UCSD-AML1 (cell line): Measurements from ENCODE around the gene TRPM2.
"Not testable (repeated sequence)": the region's sequence is repeated elsewhere in the genome, so short reads cannot be mapped to it uniquely, and the experiment has no call there.

Experiments used
- DNase-seq: peaks from one replicate; lab custom pipeline; 2025; ENCODE audit not compliant: unreplicated experiment; lab: John Stamatoyannopoulos, UW

TRPM2 gene

DNA sequence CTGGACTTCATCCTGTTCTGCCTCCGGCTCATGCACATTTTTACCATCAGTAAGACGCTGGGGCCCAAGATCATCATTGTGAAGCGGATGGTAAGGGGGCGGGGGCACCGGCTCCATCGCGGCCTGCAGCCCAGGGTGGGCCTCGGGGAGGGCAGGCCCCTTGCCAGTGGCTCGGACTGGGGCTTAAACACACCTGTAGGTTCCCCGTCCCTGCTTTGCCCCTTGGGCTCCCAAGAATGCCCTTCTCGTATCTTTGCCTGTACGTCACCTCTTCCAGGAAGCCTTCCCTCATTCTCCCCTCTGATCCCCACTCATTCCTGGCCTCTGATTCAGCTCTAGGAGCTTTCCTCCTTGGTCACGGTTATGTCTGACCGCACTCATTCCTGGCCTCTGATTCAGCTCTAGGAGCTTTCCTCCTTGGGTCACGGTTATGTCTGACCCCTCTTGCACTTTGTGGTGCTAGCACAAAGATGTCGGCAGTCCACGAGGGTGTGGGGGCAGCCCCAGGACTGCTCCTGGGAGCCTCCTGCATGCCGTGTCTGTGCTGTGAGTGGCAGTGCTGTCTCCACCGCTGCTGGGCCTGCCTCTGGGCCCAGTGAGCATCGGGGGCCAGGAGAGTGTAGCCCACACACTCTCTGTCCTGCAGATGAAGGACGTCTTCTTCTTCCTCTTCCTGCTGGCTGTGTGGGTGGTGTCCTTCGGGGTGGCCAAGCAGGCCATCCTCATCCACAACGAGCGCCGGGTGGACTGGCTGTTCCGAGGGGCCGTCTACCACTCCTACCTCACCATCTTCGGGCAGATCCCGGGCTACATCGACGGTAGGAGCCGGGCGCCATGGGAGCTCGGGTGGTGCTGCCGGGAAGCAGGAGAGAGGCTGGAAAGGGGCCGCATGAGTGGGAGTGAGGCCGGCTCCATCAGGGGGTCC, 52.8 kb downstream of the TRPM2 start:
- no peak for DNase-seq

DNA sequence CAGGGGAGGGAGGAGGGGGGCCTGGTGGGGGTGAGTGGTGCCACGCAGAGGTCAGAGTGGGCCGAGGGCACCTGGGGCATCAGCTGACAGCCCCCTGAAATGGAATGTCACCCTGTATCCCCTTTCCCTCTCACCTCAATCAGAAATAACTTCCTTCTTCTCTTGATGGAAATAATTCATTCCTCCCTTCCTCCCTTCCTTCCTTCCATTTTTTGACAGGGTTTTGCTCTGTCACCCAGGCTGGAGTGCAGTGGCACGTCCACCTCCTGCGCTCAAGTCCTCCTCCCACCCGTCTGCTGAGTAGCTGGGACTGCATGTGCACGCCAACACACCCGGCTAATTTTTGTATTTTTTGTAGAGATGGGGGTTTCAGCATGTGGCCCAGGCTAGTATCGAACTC, 53.5 kb downstream of the TRPM2 start:
- no peak for DNase-seq

DNA sequence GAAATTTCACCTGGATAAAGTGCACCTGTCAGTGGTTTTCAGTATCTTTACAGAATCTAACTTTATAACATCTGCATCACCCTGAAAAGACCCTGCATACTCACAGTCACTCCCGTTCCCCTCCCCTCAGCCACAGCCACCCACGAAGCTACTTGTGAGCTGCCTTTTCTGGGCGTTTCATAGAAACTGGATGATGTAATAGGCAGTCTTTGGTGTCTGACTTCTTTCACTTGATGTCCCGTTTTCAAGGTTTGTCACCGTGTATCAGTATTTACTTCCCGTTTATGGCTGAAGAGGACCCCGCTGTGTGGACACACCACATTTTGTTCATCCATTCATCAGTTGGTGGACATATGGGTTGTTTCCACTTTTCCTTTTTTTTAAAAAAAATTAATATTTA, 54.1 kb downstream of the TRPM2 start:
- no peak for DNase-seq

DNA sequence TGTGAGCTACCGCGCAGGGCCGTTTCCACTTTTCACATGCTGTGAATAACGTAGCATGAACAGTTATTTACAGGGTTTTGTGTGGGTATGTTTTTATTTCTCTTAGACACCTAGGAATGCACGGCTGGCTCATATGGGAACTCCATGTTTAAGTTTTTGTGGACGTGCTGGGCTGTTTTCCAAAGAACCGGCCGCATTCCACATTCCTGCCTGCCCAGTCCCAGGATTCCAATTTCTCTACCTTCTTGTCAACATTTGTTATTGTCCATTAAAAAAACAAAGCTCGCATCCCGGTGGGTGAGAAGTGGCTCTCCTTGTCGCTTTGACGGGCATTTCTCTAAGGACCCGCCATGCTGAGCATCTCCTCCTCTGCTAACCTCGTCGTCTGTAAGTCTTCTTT, 54.8 kb downstream of the TRPM2 start:
- DNase-seq = no peak

DNA sequence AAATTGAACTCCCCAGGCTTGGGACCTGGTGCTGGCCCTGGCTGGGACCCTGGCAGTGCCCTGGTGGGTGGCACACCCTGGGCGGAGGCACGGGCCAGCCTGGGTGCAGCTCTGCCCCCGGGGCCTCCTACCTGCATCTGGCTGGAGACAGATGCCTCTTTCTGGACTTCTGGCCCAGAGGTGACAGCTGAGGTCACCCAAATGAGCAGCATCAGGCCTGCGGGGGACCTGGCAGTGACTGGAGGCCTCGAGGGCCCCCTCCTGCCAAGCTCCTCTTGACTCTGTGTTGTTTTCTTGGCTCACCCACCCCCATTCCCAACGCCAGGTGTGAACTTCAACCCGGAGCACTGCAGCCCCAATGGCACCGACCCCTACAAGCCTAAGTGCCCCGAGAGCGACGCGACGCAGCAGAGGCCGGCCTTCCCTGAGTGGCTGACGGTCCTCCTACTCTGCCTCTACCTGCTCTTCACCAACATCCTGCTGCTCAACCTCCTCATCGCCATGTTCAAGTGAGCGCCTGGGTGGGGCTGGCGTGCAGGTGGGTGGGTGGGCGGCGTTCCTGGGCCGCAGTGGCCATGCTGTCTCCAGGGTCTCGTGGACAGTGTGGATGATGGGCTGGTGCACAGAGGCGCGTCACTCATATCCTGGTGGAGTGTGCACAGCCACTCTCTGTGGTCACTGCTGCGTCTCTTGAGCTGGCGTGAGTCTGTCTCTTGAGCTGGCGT, 60.3 kb downstream of the TRPM2 start:
- DNase-seq = no peak

DNA sequence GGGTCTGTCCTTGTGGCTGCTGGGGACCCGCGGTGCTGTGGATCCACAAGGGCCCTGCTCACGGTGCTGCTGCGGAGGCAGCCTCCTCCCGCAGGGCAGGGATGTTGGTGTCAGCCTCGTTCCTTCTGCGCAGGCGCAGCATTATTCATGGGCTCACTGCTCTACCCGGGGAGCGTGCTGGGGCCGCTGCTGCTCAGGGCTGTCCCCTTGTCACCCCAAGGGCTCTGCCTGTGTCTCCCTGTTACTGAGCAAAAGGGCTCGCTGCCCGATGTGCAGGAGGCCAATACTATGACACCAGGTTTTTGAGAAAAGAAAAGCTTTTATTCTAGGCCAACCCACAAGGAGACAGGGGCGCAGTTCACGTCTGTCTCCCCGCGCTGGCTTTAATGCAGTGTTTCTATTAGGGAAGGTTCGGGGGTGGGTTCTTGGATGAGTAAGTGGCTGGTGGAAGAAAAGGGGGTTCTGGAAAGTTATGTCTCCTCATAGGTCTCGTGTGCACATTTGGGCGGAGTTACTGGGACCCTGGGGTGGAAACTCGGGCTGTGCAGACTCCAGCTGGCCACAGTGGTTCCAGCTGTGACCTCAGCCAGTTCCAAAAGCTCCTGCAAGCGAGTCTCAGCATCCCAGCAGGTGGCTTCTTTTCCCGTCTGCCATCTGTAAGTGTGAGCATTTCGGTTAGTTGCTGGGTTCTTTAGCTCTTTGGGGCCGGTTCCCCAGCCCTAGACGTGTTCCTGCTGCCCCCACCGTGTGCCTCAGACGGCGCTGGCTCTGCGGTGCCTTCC, 61.1 kb downstream of the TRPM2 start:
- DNase-seq = no peak

DNA sequence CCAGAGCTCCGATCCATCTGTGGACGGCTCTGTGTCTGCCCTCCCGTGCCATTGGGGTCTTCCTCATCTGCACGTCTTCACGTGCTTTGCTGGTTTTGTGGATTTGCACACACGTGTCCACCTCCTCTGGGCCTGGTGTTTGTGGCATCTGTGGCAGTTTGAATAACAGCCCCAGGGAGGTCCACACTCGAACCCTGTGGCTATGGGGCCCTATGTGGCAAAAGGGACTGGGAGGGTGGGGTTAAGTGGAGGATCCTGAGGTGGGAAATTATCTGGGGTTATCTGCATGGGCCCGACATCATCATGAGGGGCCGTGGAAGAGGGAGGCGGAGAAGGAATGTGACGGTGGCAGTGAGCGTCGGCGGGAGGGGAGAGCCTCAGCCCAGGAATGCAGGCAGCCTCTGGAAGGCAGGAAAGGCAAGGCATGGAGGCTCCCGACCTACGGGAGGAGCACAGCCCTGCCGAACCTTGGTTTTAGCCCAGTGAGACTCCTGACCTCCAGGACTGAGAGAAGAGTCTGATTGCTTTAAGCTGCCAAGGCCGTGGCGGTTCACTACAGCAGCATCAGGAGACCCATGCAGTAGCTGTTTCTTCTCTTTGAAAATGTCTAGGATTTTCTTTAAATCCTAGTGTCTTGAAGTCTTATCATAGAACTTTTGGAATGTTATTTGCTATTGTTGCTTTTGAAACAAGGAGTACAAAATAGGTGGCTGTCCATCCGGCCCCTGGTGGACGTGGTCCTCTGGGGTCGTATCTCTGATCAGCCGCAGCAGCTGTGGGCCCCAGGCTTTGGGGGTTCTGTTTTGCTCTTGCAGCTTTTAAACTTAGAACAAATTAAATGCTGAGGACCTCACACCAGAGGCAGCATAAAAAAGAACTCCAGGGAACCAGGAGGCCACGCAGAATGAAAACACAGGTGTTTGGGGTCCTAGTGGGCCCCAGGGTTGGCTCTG, 61.9 kb downstream of the TRPM2 start:
- DNase-seq = no peak

DNA sequence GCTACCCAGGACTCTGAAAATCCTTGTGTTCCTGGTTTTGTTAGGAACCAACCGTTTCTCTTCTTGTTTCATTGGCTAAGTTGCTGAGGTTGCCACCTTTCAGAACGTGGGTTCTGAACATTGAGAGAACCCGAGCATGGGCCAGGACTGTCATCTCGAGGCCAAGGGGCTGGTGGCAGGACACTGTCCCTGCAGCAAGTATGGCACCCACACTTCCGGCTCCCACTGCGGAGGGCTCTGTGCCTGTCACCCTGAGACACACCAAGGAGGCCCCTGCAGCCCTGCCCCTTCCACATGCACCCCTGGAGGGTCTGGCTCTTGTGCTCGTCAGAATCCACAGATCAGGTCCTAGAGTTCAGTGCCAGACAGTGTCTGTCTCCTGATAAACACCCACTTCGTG, 62.8 kb downstream of the TRPM2 start:
- no peak for DNase-seq

DNA sequence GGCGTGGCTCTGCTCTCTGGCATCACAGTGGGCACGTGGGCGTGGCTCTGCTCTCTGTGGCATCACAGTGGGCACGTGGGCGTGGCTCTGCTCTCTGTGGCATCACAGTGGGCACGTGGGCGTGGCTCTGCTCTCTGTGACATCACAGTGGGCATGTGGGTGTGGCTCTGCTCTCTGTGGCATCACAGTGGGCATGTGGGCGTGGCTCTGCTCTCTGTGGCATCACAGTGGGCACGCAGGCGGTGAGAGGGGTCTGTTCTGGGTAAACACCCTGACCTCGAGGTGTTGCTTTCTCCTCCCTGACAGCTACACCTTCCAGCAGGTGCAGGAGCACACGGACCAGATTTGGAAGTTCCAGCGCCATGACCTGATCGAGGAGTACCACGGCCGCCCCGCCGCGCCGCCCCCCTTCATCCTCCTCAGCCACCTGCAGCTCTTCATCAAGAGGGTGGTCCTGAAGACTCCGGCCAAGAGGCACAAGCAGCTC, 64.2 kb downstream of the TRPM2 start:
- not testable (repeated sequence) for DNase-seq

DNA sequence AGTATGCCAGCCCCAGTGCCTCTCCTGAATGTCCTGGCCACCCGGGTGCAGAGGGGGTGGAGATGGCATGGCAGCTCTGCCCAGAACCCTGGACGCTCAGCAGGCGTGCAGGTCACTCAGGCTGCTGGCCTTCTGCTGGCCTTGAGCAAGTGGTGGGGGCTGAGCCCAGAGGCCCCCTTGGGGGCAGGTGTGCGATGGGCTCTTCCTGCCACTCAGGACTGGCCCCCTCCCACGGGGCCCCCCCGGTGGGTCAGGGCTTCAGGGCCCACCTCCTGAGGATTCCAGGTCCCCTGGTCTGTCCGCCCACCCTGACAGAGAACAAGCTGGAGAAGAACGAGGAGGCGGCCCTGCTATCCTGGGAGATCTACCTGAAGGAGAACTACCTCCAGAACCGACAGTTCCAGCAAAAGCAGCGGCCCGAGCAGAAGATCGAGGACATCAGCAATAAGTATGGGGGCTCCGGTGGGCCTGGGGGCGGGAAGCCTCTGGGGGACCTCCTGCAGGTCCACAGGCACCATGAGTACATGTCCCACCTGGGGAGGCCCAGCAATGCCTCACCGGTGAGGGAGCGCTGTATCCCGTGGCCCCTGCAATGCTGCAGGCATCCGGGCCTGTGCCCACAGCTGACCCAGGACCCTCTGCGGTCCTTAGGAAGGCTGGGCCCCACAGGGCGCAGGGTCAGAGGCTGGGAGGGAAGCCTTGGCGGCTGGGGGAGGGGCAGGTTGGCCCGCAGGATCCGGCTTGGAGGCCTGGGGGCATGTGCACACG, 64.9 kb downstream of the TRPM2 start:
- DNase-seq = no peak

DNA sequence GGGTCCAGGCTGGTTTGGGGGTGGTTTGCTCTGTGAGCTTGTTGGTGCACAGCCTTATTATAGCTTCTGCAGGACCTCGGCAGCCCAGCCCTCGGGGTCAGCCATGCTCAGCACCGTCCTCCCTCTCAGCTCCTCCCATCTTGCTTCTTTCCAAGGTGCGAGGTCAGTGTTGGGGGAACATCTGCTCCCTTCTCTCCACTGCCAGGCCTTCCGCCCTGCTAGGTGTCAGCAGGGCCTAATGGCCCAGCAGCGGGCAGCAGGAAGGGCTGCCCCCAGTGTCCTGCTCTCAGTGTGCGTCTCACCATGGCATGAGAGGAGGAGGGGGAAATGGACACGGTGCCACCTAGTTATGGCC, 65.4 kb downstream of the TRPM2 start:
- no peak for DNase-seq

DNA sequence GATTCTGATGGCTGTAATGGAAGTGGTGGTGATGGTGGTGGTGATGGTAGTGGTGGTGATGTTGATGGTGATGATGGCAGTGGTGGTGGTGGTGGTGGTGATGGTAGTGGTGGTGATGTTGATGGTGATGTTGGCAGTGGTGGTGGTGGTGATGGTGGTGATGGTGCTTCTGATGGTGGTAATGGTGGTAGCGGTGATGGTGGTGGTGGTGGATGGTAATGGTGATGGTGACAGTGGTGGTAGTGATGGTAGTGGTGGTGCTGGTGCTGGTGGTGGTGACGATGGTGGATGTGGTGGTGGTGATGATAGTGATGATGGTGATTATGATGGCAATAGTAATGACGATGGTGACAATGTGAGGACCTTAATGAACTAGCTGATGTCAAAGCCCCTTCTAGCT, 66.3 kb downstream of the TRPM2 start:
- no peak for DNase-seq

DNA sequence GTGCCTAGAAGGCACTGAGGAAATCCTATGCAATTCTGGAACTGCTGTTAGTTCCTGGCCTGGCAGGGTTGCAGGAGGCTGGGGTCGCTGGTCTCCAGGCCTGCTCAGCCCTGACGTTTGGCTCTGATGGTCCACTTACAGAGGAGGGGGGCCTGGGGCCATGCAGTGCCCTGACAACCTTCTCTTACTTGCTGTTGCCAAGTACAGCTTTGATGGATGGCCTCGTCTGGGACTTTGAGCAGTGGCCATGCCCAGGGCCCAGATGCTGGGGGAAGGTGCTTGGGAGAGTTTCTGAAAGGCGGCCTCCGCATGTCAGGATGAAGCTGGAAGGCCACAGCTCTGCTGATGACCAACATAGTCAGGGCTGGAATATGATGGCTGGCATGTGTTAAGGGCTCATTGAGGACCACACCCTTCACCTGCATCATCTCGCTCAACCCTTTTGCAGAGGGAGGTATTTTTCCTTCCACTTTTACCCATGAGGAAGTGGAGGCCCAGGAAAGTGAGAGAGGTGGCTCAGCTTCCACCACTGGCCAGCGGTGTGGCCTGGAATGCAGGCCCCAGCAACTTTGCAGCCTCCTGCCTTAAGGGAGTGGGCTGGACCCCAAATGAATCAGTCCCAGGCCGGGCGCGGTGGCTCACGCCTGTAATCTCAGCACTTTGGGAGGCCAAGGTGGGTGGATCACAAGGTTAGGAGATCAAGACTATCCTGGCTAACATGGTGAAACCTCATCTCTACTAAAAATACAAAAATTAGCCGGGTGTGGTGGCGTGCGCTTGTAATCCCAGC, 67.2 kb downstream of the TRPM2 start:
- no peak for DNase-seq

DNA sequence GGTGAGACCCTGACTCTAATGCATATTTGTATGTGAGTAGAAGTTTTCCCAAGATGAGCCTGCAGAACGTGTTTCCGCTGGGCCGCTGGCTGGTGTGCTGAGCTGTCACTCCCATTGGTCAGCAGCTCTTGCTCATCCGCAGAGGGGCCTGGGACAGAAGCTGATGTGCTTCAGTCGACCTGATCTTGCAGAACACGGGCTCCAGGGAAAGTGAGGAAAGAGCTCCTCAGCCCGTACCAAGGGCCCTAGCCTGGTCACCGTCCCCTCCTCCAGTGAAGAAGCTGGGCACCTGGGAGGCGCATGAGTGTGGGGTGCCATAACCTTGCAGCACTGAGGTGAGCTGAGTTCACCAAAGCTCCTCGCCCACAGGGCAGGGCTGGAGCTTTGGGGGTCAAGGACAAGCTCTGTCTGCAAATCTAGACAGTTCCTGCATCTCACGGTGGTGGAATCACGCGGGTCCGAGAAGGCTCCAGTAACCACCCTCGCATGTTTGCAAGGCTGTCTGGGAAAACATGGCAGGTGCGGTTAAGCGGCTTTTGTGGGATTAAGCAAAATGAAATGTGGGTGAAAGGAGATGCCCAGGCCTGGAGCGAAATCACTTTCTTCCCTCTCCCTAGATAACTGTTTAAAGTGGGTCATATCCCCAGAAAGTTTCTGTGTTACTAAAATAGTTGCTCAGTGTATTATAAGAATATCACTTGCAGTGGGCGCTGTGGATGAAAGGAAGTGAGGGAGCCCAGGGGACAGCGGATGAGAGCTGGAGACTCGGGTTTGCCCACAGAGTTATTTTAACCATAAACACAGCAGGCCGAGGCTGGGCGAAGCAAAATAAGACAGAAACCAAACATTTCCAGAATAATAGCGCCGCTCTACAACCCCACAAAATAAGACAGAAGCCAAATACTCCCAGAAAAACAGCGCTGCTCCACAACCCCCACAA, 68.8 kb downstream of the TRPM2 start:
- DNase-seq = no peak

DNA sequence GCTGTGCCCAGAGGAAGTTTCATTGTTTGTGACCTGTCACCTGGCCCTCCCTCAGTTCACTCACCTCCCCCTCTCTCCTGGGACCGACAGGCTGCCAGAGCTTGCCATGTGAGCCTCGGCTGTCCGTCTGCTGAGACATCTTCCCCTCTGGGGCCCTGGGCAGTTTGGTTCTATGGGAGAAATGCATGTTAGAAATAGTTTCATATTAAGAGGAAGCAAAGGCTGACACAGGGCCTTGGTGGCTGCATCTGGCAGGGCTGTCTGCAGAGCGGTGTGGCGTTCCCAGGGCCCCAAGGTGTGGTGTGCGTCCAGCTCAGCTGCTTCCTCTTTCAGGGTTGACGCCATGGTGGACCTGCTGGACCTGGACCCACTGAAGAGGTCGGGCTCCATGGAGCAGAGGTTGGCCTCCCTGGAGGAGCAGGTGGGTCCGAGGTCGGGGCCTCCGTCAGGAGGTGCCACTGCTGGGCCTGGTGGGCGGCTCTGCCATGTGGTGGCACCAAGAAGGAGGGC, 69.9 kb downstream of the TRPM2 start:
- DNase-seq = no peak

DNA sequence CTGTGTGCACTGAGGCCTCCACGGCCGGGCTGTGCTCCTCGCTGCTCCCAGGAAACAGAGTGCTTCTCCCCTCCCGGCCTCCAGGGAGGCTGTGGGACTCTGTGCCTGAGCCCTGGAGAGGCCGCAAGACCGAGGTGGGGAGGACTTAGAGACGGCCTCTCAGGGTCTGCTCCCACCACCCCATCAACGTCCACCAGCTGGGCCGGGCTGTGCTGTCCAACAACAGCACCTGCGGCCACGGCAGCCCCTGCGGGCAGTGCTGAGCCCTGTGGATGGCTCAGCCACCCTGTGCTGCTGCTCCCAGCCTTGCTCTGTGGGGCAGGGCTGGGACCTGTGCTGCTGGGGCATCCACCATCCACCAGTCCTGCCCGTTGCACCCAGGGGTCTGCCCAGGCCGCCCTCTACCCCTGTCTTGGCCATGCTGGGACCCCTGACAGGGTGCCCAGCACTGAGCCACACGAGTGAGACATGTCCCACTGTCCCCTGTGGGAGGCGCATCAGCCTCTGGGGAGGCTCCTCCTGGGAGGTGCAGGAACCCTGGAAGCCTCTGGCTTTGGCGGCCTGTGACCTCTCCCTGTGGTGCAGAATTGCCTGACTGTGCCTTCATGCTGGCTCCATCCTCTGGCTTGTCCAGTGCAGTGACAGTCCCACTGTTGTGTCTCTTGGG, 70.7 kb downstream of the TRPM2 start:
- DNase-seq = no peak
